ENCODE data around the gene STARD3.

STARD3 gene

DNA sequence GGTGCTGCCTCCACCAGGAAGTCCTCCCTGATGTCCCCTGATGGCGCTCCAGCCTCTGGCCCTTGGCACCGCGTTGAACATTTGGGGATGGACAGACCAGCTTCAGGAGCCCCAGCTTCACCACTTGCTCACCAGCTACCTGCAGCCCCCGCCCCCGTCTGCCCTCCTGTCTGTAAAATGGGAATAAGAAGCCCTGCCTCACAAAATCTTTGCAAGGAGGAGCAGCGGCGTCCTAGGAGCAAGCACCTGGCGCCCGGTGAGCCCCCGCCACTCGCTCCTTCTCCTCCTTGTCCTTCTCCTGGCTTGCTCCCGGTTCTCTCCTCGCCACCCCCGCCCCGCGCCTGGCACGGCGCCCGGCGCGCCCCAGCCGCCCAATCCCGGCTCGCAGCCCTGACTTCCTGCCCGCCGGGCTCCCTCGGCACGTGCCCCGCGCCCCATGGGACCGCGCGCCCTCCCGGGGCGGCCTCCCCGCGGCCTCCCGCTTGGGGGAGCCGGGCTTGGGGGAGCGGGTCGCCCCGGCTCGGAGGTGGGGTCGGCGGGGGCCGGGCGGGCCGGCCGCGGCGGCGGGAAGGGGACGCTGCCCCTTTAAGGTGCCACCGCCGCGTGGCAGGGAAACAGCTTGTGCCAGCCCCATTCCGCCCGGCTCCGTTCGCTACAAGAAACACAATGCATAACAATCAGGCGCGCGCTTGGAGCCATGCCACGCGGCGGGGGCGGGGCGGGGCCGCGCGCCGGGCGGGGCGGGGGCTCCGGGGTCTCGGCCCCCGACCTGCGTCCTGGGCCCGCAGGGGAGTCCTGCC lies 19.3 kb upstream of the STARD3 start:
- Histone ChIP-seq H3K27ac (peak overlapping the region in 14 of 21 experiments; percentile 21 to 66 (median 55)), H3K4me3 (peak overlapping the region; percentile 33 to 67 (median 50))

DNA sequence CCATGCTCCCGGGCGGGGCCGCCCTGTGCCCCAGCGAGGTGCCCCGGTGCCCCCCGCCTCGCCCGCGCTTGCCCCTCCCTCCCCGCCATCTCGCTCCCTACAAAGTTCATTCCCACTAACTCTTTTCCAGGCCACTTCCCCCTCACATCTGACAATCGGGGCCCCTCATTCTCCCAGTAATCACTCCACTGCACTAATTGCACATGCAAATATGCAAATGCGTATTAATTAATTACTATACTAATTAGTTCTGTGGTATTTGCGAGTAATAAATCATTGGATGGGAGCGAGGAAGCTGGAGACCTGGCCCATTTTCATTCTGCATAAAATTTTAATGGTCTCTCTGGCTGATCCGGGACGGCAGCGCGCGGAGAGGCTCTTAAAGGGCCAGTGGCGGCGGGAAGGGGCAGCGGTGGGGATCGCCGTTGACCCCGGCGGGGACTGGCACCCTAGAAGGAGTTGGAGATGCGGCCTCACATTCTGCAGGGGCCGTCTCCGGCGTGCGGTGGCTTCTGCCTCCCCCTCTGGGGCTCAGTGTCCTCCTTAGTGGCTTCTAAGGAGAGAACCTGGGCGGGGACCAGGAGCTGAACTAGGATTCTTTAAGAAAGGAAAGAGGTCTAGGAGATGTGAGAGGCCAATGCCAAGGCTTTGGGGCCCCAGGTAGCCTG lies 18.6 kb upstream of the STARD3 start:
- Histone ChIP-seq H3K27ac (peak overlapping the region in 12 of 21 experiments; percentile 21 to 66 (median 52)), H3K4me3 (peak overlapping the region; percentile 33 to 67 (median 50))

DNA sequence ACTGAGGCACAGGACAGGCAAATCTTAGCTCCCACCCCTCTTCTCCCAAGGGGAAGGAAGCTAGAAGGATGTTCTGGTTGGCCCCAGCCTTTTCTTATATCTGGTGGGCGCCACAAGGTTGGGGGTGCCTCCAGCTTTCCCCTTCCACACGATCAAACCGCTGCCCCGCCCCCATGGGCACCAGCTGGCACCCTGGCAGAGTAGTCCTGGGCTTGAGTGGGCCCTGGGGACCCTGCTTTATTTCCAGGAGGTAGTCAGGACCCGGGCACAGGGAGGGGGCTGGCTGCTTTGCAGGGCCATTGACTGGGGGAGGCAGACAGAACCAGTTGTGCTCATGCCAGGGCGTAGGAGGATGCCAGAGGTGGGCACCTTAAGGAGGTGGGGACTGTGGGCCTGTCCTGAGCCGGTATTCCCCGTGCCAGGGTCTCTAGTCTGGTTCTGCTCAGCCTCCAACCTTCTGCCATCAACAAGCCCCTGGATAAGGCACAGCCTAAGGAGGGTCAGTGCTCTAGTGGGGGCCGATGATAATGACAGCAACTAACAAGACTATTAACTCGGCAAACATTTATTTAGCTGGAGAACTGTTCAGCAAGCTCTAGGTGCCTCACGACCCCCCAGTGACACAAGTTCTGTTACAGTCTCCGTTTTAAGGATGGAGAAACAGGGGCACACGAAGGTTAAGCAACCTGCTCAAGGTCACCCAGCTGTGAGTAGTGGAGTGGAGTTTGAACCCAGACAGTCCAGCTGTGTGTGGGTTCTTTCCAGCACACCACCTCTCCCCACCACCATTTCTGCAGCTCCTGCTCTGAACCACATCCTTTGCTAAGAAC lies 17.8 kb upstream of the STARD3 start:
- H3K27ac ChIP-seq, result peak overlapping the region in 1 of 21 experiments; percentile 37
- peak overlapping the region in 1 of 7 experiments; percentile 54 for H3K4me3 ChIP-seq

GRCh38 chr17:39619786-39620101 lies 17.2 kb upstream of the STARD3 start:
- no peak overlapping the region for H3K27ac ChIP-seq
- H3K4me3 ChIP-seq, result no peak overlapping the region

GRCh38 chr17:39621523-39622379 lies 15.2 kb upstream of the STARD3 start:
- Histone ChIP-seq H3K4me3 (peak overlapping the region in 1 of 7 experiments; percentile 15), H3K27ac (peak overlapping the region in 1 of 21 experiments; percentile 55)

DNA sequence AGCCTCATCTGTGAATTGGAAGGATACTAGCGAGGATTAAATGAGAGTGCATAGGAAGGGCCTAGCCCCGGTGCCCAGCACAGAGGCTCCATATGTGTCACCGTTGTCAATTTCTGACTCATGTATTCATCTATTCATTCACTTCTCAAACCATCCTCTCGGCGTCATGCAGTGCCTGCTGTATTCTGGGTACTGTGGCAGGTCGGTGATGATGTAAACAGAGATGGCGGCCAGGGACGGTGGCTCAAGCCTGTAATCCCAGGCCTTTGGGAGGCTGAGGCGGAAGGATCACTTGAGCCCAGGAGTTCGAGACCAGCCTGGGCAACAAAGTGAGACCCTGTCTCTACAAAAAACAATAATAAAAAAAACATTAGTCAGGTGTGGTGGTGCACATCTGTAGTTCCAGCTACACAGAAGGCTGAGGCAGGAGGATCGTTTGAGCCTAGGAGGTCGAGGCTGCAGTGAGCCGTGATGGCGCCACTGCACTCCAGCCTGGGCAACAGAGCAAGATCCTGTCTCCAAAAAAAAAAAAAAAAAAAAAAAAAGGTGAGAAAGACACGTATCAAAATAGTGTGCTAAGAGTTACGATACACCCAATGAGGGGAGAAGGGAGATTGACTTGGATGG lies 14.5 kb upstream of the STARD3 start:
- peak overlapping the region in 1 of 21 experiments; percentile 55 for H3K27ac ChIP-seq
- peak overlapping the region in 1 of 7 experiments; percentile 15 for H3K4me3 ChIP-seq

- H3K27ac ChIP-seq, result no peak overlapping the region
- no peak overlapping the region for H3K4me3 ChIP-seq
These were observed 13.5 kb upstream of the STARD3 start for GRCh38 chr17:39623356-39623950.

DNA sequence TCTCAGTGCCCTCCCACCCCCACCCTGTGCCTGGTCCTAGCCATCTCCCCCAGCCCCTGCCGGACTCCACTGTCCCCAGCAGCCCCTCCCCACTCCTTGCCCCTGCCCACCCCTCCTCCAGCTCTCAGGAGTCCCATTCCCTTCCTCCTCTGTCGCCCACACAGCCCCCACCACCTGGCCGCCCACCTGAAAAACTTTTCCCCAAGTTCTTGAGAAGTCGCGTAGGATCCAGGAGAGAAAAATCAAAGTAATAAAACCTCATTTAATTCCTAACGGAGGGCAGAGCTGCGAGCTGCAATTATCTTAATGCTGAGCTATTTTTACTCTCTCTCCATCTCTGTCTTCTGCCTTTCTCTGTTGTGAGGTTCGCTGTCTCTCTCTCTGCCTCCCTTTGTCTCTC lies 12.6 kb upstream of the STARD3 start:
- Histone ChIP-seq H3K4me3 (no peak overlapping the region), H3K27ac (no peak overlapping the region)

- Histone ChIP-seq H3K27ac (no peak overlapping the region), H3K4me3 (no peak overlapping the region)
These were observed 11.7 kb upstream of the STARD3 start for GRCh38 chr17:39625198-39625785.

- H3K27ac ChIP-seq, result peak within 1 kb of the TSS in 6 of 21 experiments; percentile 29 to 62 (median 46)
- H3K4me3 ChIP-seq, result peak within 1 kb of the TSS in 3 of 7 experiments; percentile 4 to 25 (median 22)
These were observed 10.5 kb upstream of the STARD3 start, which contains the start of gene PPP1R1B for GRCh38 chr17:39626171-39627046. Gene PPP1R1B (plus strand): TSS chr17:39626952. CDS start chr17:39627393, 441 bp downstream.

DNA sequence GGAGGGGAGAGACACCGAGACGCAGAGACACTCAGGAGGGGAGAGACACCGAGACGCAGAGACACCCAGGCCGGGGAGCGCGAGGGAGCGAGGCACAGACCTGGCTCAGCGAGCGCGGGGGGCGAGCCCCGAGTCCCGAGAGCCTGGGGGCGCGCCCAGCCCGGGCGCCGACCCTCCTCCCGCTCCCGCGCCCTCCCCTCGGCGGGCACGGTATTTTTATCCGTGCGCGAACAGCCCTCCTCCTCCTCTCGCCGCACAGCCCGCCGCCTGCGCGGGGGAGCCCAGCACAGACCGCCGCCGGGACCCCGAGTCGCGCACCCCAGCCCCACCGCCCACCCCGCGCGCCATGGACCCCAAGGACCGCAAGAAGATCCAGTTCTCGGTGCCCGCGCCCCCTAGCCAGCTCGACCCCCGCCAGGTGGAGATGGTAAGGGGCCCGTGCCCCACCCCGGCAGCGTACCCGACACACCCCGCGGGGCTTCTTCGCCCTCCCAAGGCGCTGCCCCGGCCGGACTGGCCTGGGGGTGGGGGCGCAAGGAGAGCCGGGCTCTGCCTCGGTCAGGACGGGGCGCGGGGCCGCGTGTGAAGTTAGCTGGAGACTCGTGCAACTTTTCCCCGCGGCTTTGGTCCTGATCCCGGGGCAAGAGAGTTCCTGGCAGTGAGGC lies 9.8 kb upstream of the STARD3 start:
- peak overlapping the region in 6 of 21 experiments; percentile 29 to 62 (median 46) for H3K27ac ChIP-seq
- peak overlapping the region in 3 of 7 experiments; percentile 4 to 25 (median 22) for H3K4me3 ChIP-seq

GRCh38 chr17:39627712-39628516 lies 9.0 kb upstream of the STARD3 start:
- Histone ChIP-seq H3K27ac (peak overlapping the region in 6 of 21 experiments; percentile 29 to 62 (median 46)), H3K4me3 (no peak overlapping the region)

DNA sequence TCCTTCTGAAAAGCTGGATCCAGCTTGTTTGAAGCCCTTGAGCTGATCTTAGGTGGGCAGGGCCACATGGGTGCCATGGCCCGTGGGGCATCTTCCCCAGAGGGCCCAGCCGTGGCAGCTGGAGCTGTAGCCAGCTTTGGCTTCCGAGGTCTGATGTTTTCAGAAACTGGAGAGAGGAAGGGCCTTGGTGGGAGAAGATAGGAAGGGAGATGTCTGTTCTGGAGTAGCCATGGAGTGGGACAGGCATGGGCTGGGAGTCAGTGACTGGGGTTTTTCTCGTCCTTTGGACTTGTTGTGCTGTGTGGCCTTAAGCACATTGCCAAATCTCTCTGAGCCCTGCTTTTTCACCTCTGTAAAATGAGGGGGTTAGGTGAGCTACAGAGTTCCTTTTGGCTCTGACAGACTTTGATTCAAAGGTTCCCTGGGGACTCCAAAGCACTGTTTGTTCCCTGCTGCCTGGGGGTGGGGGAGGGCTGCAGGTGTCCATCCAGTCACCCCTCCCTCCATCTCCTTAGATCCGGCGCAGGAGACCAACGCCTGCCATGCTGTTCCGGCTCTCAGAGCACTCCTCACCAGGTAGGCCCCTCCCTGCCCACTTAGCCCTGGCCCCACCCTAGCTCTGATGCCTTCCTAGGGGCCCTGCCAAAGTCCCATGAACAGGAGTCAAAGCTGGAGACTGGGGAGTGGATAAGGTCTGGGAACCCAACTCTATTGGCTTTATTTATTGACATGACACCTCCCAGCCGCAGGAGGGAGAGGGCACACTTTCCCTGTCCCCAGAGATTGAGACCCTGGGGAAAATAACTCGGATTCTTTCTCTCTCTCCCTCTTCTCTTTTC lies 8.1 kb upstream of the STARD3 start:
- Histone ChIP-seq H3K27ac (peak overlapping the region in 3 of 21 experiments; percentile 12 to 42 (median 33)), H3K4me3 (no peak overlapping the region)

DNA sequence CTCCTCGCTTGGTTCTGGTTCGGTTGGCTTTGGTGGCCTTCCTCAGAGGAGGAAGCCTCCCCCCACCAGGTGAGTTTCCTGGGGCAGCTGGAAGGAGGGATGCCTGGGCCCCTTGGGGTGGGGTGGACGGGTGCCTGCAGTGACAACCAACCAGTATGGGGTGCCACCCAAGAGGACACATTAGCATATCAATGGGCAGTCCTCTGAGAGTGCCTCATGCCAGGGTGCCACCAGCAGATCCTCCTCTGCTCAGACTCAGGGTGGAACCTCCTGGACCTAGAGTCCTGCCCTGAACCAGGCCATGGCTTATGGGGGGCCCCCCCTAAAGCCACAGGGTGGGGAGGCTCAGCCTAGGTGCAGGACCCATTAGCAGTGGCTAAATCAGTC lies 7.5 kb upstream of the STARD3 start:
- Histone ChIP-seq H3K27ac (peak overlapping the region in 4 of 21 experiments; percentile 10 to 42 (median 27)), H3K4me3 (no peak overlapping the region)

GRCh38 chr17:39629898-39630297 lies 7.0 kb upstream of the STARD3 start:
- Histone ChIP-seq H3K4me3 (no peak overlapping the region), H3K27ac (peak overlapping the region in 3 of 21 experiments; percentile 10 to 42 (median 21))
